Ascending aorta (tissue), 2 donors: Measurements from ENCODE around the gene HSPBP1. TPM values are rescaled to one million over a fixed set of nuclear protein-coding genes. Genes with fewer than 3 reads are reported as not detected.

Experiments
- DNase-seq, 2 donors: peaks; one replicate each; pipeline ENCODE4 v3.0.0-alpha.2; 2019; ENCODE audit warnings: low spot score in 2 of 2
- H3K27ac ChIP-seq, 2 donors: fragments of 200-600 bp; sonication (generic); one replicate each; pipeline ENCODE4 v1.5.1; 2016 to 2017; ENCODE audit warnings: mild to moderate bottlenecking in 1 of 2
- H3K27me3 ChIP-seq: fragments of 200-600 bp; sonication (generic); one replicate; pipeline ENCODE4 v1.5.1; 2017
- H3K36me3 ChIP-seq, 2 donors: fragments of 200-600 bp; sonication (generic); one replicate each; pipeline ENCODE4 v1.5.1; 2016
- H3K4me1 ChIP-seq, 2 donors: fragments of 200-600 bp; sonication (generic); one replicate each; pipeline ENCODE4 v1.5.1; 2016 to 2017; ENCODE audit warnings: mild to moderate bottlenecking in 1 of 2
- H3K4me3 ChIP-seq, 2 donors: fragments of 200-600 bp; sonication (generic); one replicate each; pipeline ENCODE4 v1.5.1; 2016 to 2017; ENCODE audit warnings: mild to moderate bottlenecking in 1 of 2
- H3K9me3 ChIP-seq, 2 donors: fragments of 200-600 bp; sonication (generic); one replicate each; pipeline ENCODE4 v1.5.1; 2016
- intact Hi-C: fragments of 100-400 bp; cut with DNase I; formaldehyde crosslinking; loops from one replicate; pipeline ENCODE4 v1.15.1; 2023
- total RNA-seq: library from RNA; depleted of rRNA; stranded (reverse); fragments of >200 nt; gene quantifications from one replicate; pipeline ENCODE4 v1.1.0, GENCODE V29; 2016
- TF ChIP-seq, protein P1 (sequence below), 3 experiments: fragments of 200-600 bp in 2 of 3; fragments of 450-650 bp in 1 of 3; sonication (generic) in 2 of 3; IDR thresholded peaks; one replicate each; pipeline ENCODE4 v1.5.1; 2016 to 2019; ENCODE audit warnings: antibody characterized with exemption in 3 of 3, mild to moderate bottlenecking in 1 of 3, moderate library complexity in 1 of 3

HSPBP1 gene
- total RNA-seq, 1 donor from 2014 or later: 72.7 TPM

DNA sequence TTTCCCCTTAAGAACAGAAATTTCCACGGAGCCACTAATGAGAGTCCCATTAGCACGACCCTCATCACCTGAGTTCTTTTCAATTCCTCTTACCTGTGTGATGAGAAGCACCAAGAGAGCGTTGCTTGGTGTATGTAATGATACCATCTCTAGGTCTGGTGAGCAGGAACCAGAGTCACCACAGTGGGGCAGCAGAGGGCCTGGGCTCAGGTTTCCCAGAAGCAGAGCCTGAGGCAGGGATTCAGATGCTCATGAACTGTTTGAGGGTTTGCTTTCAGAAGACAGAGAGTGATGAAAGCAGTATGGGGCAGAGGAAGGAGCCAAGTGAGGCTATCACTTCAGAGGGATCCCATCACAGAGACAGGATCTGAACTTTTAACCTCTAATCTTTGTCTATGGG is 67.5 kb downstream of the HSPBP1 start:
- TF ChIP-seq, protein P1, sequence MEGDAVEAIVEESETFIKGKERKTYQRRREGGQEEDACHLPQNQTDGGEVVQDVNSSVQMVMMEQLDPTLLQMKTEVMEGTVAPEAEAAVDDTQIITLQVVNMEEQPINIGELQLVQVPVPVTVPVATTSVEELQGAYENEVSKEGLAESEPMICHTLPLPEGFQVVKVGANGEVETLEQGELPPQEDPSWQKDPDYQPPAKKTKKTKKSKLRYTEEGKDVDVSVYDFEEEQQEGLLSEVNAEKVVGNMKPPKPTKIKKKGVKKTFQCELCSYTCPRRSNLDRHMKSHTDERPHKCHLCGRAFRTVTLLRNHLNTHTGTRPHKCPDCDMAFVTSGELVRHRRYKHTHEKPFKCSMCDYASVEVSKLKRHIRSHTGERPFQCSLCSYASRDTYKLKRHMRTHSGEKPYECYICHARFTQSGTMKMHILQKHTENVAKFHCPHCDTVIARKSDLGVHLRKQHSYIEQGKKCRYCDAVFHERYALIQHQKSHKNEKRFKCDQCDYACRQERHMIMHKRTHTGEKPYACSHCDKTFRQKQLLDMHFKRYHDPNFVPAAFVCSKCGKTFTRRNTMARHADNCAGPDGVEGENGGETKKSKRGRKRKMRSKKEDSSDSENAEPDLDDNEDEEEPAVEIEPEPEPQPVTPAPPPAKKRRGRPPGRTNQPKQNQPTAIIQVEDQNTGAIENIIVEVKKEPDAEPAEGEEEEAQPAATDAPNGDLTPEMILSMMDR (IDR thresholded peaks at IDR 0.05): no peak
- Histone ChIP-seq H3K4me1 (no peaks in the 10 kb centered on the region), H3K9me3 (peaks cover 0 to 11% of the 10 kb centered on the region in 2 donors), H3K36me3 (no peaks in the 10 kb centered on the region), H3K27me3 (no peaks in the 10 kb centered on the region), H3K4me3 (no peak overlapping the region), H3K27ac (no peak overlapping the region)
- intact Hi-C loops: no loop called here
- DNase-seq: no peak

Other genes starting within 250 kb of the HSPBP1 start
- gene GP6, start 241.8 kb downstream of the HSPBP1 start, total RNA-seq: not detected
- gene RDH13, start 217.0 kb downstream of the HSPBP1 start, total RNA-seq: 12.1 TPM
- not detected for gene EPS8L1, start 204.2 kb downstream of the HSPBP1 start, total RNA-seq
- 219 TPM for gene PPP1R12C, start 162.5 kb downstream of the HSPBP1 start, total RNA-seq
- not detected for gene TNNT1, start 130.9 kb downstream of the HSPBP1 start, total RNA-seq
- not detected for gene TNNI3, start 122.4 kb downstream of the HSPBP1 start, total RNA-seq
- gene DNAAF3, start 113.5 kb downstream of the HSPBP1 start, total RNA-seq: not detected
- not detected for gene SYT5, start 99.8 kb downstream of the HSPBP1 start, total RNA-seq
- 0.64 TPM for gene PTPRH, start 70.6 kb downstream of the HSPBP1 start, total RNA-seq
- gene TMEM86B, start 51.3 kb downstream of the HSPBP1 start, total RNA-seq: not detected
- 68.3 TPM for gene PPP6R1, start 21.1 kb downstream of the HSPBP1 start, total RNA-seq
- 6.5 TPM for gene BRSK1, start 3.9 kb upstream of the HSPBP1 start, total RNA-seq
- not detected for gene TMEM150B, start 45.2 kb upstream of the HSPBP1 start, total RNA-seq
- 21.7 TPM for gene KMT5C, start 59.8 kb upstream of the HSPBP1 start, total RNA-seq
- gene COX6B2, start 74.6 kb upstream of the HSPBP1 start, total RNA-seq: not detected
- not detected for gene GARIN5B, start 83.2 kb upstream of the HSPBP1 start, total RNA-seq
- gene IL11, start 90.4 kb upstream of the HSPBP1 start, total RNA-seq: not detected
- gene TMEM190, start 96.7 kb upstream of the HSPBP1 start, total RNA-seq: not detected
- gene TMEM238, start 104.2 kb upstream of the HSPBP1 start, total RNA-seq: not detected
- 542 TPM for gene RPL28, start 105.8 kb upstream of the HSPBP1 start, total RNA-seq
- 82.6 TPM for gene UBE2S, start 127.7 kb upstream of the HSPBP1 start, total RNA-seq
- gene SHISA7, start 163.2 kb upstream of the HSPBP1 start, total RNA-seq: 0.85 TPM
- gene ISOC2, start 181.5 kb upstream of the HSPBP1 start, total RNA-seq: 96.7 TPM
- not detected for gene C19orf85, start 184.6 kb upstream of the HSPBP1 start, total RNA-seq
- gene ZNF628, start 196.5 kb upstream of the HSPBP1 start, total RNA-seq: 13.2 TPM
- 21.6 TPM for gene NAT14, start 205.1 kb upstream of the HSPBP1 start, total RNA-seq
- gene SSC5D, start 208.3 kb upstream of the HSPBP1 start, total RNA-seq: 22.4 TPM